Tibial artery (tissue), 4 donors: Measurements from ENCODE around the gene PLAU.

Experiments
- DNase-seq, 2 donors: peaks; one replicate each; pipeline ENCODE4 v3.0.0-alpha.2; 2019
- H3K27ac ChIP-seq, 2 donors: fragments of 200-600 bp; sonication (generic) in 1 of 2; 1 replicate in 1 of 2; 2 replicates in 1 of 2; pipeline ENCODE4 v1.5.1; 2018 to 2019; ENCODE audit warnings: mild to moderate bottlenecking in 1 of 2
- H3K27me3 ChIP-seq, 2 donors: fragments of 200-600 bp; sonication (generic) in 1 of 2; one replicate each; pipeline versions ENCODE4 v1.5.1 to v1.6.0; 2016 to 2019
- H3K36me3 ChIP-seq, 3 donors: fragments of 200-600 bp; sonication (generic) in 2 of 3; one replicate each; pipeline ENCODE4 v1.5.1; 2016 to 2019; ENCODE audit warnings: mild to moderate bottlenecking in 2 of 3
- H3K4me1 ChIP-seq, 4 donors: fragments of 200-600 bp; sonication (generic) in 2 of 4; 1 replicate in 3 of 4; 2 replicates in 1 of 4; pipeline ENCODE4 v1.5.1; 2016 to 2019
- H3K4me3 ChIP-seq, 2 donors: fragments of 200-600 bp; sonication (generic) in 1 of 2; 1 replicate in 1 of 2; 2 replicates in 1 of 2; pipeline ENCODE4 v1.5.1; 2018 to 2019; ENCODE audit warnings: mild to moderate bottlenecking in 2 of 2
- H3K9me3 ChIP-seq, 3 donors: fragments of 200-600 bp; sonication (generic) in 1 of 3; one replicate each; pipeline ENCODE4 v1.5.1; 2016 to 2019
- intact Hi-C: fragments of 100-400 bp; cut with DNase I; formaldehyde crosslinking; loops from one replicate; pipeline ENCODE4 v1.15.0; 2023; ENCODE audit warnings: low total_unique reads
- TF ChIP-seq, protein P1 (sequence below), 2 experiments: fragments of 200-600 bp in 1 of 2; fragments of 450-650 bp in 1 of 2; IDR thresholded peaks; one replicate each; pipeline ENCODE4 v1.5.1; 2017 to 2019; ENCODE audit warnings: antibody characterized with exemption in 2 of 2, mild to moderate bottlenecking in 1 of 2, moderate library complexity in 1 of 2

The PLAU gene

DNA sequence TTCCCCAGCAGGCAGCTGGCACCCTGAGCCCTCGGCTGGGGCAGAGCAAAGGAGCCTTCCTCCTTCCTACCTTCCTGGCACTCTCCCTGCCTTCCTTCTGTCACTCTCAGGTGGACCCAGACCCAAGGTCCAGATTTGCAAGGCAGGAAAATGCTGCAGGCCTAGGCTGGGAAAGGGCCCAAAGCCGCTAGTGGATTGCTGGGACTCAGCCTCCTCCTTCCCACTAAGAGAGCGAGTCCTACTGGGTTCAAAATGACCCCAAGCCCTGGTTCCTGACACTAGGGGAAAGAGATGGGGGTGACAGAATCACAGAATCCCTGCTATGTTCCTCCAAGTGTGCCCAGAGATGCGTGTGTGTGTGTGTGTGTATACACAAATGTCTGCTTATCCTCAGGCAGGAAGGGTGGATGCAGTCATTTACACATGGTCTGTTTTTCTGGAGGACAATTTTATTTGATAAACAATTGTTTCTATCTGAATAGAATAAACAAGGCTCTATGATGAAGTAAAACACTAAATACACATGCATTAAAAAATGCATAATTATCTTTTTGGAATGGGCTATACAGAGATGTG lies 1.3 kb upstream of the PLAU start:
- Histone ChIP-seq H3K4me1 (peaks cover 0 to 72% (median 54%) of the 10 kb centered on the region in 4 donors), H3K27ac (peak overlapping the region; percentile 62 to 87), H3K36me3 (peaks cover 0 to 4% (median 0%) of the 10 kb centered on the region in 3 donors), H3K27me3 (no peaks in the 10 kb centered on the region), H3K9me3 (no peaks in the 10 kb centered on the region), H3K4me3 (no peak overlapping the region)
- no peak for DNase-seq
- TF ChIP-seq, protein P1, sequence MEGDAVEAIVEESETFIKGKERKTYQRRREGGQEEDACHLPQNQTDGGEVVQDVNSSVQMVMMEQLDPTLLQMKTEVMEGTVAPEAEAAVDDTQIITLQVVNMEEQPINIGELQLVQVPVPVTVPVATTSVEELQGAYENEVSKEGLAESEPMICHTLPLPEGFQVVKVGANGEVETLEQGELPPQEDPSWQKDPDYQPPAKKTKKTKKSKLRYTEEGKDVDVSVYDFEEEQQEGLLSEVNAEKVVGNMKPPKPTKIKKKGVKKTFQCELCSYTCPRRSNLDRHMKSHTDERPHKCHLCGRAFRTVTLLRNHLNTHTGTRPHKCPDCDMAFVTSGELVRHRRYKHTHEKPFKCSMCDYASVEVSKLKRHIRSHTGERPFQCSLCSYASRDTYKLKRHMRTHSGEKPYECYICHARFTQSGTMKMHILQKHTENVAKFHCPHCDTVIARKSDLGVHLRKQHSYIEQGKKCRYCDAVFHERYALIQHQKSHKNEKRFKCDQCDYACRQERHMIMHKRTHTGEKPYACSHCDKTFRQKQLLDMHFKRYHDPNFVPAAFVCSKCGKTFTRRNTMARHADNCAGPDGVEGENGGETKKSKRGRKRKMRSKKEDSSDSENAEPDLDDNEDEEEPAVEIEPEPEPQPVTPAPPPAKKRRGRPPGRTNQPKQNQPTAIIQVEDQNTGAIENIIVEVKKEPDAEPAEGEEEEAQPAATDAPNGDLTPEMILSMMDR (IDR thresholded peaks at IDR 0.05): no peak
- intact Hi-C loops: no loop called here

DNA sequence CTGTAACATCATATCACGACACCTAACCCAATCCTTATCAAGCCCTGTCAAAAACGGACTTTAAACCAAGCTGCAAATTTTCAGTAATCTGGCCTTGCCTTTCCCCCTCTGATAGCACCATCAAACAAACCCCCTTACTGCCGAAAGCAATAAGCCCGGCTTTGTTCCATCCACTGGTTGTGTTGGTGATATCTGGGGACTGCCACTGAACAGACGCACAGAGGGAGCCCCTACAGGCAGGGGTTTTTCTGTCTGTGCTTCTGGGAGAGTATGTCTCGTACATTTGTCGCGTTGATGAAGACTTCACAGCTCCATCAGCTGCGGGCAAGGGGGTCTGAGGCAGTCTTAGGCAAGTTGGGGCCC lies 550 bp upstream of the PLAU start:
- Histone ChIP-seq H3K27ac (peak overlapping the region; percentile 72 to 81), H3K27me3 (no peaks in the 10 kb centered on the region), H3K36me3 (peaks cover 0 to 4% (median 0%) of the 10 kb centered on the region in 3 donors), H3K4me1 (peaks cover 0 to 80% (median 56%) of the 10 kb centered on the region in 4 donors), H3K9me3 (no peaks in the 10 kb centered on the region), H3K4me3 (peak overlapping the region; percentile 73 to 77)
- no peak for DNase-seq
- TF ChIP-seq, protein P1 (IDR thresholded peaks at IDR 0.05): no peak
- intact Hi-C loops: no loop called here

DNA sequence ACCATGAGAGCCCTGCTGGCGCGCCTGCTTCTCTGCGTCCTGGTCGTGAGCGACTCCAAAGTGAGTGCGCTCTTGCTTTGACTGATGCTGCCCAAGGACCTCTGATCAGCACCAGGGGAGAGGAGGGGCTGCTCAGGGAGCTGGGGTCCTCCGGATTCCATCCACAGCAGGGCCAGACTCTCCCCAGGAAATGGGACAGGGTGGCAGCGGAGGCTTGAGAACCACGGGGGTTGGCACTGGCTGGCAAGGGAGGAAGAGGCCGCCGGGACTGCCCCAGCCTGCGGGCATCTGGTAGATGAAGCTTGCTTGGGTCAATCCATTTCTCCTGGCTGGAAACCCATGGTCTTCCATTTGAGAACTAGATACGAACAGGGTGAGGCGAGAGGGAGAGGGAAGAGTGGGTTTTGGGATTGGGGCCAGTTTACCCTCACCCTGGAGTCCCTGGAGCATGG lies 647 bp downstream of the PLAU start:
- H3K27ac ChIP-seq: peak overlapping the region; percentile 72 to 81
- H3K4me1 ChIP-seq: peaks cover 0 to 76% (median 50%) of the 10 kb centered on the region in 4 donors
- intact Hi-C loops: no loop called here

DNA sequence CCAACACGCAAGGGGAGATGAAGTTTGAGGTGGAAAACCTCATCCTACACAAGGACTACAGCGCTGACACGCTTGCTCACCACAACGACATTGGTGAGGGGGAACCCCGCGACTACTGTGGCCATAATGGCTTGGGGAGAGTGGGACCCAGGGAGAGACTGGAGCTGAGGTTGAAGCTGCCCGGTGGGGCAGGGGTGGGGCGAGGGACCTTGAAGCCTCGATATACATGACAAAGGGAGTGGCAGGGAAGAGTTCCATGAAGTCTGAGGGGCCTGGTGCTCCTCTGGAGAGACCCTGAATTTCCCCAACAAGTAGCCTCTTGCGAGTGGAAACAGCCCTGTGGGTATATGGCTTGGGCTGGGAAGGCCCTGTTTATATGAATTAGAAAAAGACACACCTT lies 3.1 kb downstream of the PLAU start:
- Histone ChIP-seq H3K9me3 (no peaks in the 10 kb centered on the region), H3K4me1 (peaks cover 0 to 54% (median 35%) of the 10 kb centered on the region in 4 donors), H3K27me3 (no peaks in the 10 kb centered on the region), H3K36me3 (peaks cover 0 to 13% (median 6%) of the 10 kb centered on the region in 3 donors), H3K27ac (no peak overlapping the region), H3K4me3 (no peak overlapping the region)
- intact Hi-C loops: no loop called here
- TF ChIP-seq, protein P1 (IDR thresholded peaks at IDR 0.05): no peak
- no peak for DNase-seq

More for the DNA sequence above, 647 bp downstream of the PLAU start:
- TF ChIP-seq, protein P1 (IDR thresholded peaks at IDR 0.05): no peak
- peak overlapping the region; percentile 73 to 77 for H3K4me3 ChIP-seq
- H3K27me3 ChIP-seq: no peaks in the 10 kb centered on the region
- no peaks in the 10 kb centered on the region for H3K9me3 ChIP-seq
- H3K36me3 ChIP-seq: peaks cover 0 to 9% (median 5%) of the 10 kb centered on the region in 3 donors
- no peak for DNase-seq

DNA sequence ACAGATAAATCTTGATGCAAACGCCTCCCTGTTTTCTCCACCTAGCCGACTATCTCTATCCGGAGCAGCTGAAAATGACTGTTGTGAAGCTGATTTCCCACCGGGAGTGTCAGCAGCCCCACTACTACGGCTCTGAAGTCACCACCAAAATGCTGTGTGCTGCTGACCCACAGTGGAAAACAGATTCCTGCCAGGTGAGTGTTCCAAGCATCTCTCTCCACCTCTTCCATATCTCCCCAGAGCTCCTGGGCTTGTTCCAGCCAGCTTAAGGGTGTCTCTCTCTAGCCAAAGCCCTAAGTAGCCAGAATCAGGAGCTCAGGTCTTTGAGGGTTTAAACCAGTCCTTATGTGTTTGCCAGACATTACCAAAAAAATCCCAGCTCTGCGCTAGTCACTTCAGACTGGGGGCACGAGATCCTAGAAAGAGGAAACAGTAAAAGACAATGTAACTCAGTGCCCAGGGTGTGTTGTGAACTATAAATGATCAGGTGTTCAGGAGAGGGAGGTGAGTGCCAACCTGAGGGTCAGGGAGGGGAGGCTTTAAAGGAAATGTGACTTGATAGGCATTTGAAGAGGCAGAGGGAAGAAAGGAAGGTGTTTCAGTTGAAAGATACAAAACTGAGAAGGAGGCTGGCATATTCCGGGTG lies 4.4 kb downstream of the PLAU start:
- Histone ChIP-seq H3K27me3 (no peaks in the 10 kb centered on the region), H3K4me1 (peaks cover 0 to 47% (median 39%) of the 10 kb centered on the region in 4 donors), H3K36me3 (peaks cover 0 to 13% (median 6%) of the 10 kb centered on the region in 3 donors), H3K9me3 (no peaks in the 10 kb centered on the region), H3K27ac (peak overlapping the region; percentile 23 to 31), H3K4me3 (no peak overlapping the region)
- intact Hi-C loops: no loop called here
- TF ChIP-seq, protein P1 (IDR thresholded peaks at IDR 0.05): no peak
- DNase-seq: no peak
